GM21381 (cell line): ENCODE data around the gene FGFBP3.

Experiments used
- ATAC-seq: cut with Tn5 transposase; IDR thresholded peaks from one replicate; pipeline ENCODE4 v1.9.1; 2021; ENCODE audit warnings: mild to moderate bottlenecking, moderate library complexity; ENCODE audit not compliant: unreplicated experiment

Gene FGFBP3

DNA sequence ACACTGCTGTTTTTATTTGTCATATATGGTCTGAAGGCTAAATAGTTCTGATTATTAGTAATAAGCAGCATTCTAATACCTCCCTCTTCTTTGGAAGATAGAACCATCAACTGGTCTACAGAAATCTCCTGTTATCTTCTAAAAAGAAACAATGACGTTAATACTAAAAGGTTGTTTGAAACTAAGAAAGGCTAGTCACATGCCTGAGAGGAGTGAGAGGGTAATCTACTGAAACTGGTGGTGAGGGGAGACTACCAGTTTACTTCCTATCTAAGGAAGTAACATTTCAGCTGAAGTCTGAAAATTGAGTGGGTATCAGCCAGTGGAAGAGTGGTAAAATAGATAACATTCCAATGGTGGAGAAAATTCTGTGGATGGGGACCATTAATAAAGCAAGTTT, 48.4 kb downstream of the FGFBP3 start:
- no peak for ATAC-seq

DNA sequence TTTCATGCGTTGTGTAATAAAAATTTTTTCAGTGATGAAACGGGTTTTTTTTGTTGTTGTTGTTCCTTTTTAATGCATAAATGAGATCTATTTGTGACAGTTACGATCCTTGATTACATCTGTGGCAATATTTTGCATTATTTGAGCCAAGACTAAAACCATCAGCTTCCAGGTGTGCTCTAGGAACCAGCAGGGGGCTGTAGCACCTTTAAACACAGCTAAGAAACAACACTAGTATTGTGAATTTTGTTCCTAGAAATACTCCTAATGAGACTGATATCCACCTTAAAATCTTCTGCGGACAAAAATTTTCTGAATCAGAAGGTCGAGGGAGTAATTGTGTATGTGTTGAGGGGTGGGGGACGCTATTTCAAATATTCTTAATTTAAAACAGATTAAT, 52.6 kb downstream of the FGFBP3 start:
- no peak for ATAC-seq
